ENCODE results near the gene LGALS9.
"Not testable (repeated sequence)": the region's sequence is repeated elsewhere in the genome, so short reads cannot be mapped to it uniquely, and the experiment has no call there.

The LGALS9 gene

DNA sequence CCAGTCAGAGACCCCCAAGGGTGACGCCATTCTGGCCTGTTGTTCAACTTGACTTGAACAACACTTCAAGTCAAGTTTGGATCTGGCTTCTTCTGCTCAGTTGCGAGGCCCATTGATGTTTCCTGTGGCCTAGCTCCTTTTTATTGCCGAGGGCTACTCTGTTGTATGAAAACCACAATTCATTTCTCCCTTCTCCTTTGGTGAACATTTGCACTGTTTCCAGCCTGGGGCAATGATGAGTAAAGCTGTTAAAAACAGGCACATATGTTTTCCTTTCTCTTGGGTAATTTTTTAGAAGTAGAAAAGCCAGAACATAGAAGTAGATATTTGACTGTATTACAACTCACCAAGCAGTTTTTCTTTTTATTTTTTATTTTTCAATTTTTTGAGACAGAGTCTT lies 1.7 kb upstream of the LGALS9 start:
- H3K4me1 ChIP-seq (ENCODE audit: insufficient read depth, low read length); H3K36me3 ChIP-seq (ENCODE audit: insufficient read depth, low read length); H3K9ac ChIP-seq (ENCODE audit: low read depth, low read length); H3K9me3 ChIP-seq (ENCODE audit: control insufficient read depth, insufficient read depth, low read length): not testable (repeated sequence)

DNA sequence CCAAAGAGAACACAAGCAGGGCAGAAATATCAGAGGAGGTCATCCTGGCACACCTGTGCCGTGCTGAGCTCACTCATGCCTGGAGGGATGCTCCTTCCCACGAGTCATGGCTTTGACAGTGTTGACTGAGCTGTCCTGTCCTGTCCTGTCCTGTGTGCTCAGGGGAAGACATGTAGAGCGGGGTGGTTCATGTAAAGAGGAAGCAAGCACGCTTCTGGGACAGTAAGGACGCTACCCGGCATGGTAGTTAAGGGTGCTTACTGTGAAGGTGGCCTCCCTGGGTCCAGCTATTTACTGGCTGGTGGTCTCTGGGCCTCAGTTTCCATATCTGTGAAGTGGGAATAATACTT lies 398 bp downstream of the LGALS9 start:
- H3K4me1 ChIP-seq (ENCODE audit: insufficient read depth, low read length) = no peaks in the 10 kb centered on the region; the same call in 1 of the 2 replicates
- H3K36me3 ChIP-seq (ENCODE audit: insufficient read depth, low read length) = no peaks in the 10 kb centered on the region
- no peaks in the 10 kb centered on the region for H3K9me3 ChIP-seq (ENCODE audit: control insufficient read depth, insufficient read depth, low read length)
- no peak overlapping the region for H3K9ac ChIP-seq (ENCODE audit: low read depth, low read length)

DNA sequence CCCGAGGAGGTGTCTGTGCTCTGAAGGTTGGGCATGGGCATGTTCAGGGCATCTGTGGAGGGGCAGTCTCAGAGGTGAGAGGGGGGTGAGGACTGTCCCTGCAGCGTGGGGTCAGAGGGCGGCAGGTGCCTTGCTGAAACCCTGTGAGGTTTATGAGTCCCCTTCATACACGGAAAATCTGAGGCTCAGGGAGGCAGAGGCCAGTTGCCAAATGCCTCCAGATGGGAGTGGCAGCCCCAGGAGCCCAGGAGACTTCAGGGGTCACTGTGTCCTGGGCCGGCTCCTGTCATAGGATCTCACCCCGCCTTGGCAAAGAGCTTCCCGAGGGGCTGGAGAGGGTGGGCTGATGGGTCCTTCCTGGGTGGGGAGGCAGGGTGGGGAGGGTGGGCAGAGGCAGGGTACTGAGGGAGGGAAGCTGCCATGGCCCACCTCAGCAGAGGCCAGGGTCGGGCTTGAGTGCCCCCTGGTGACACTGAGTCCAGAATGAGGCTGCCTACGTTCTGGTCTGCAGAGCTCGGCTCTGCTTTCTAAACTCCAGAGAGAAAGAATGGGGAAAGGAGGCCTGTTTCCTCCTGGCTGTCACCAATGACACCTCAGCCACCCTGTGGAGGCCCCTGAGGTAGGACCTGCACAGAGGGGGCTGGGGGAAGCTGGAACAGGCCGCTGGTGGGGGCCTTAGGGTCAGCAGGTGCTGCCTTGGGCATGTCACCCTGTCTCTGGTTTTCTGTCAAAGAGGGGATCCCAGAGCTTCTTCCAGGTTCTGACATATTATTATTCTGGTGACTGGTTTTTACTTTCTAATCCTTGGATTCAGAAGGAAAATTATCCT lies 1.1 kb downstream of the LGALS9 start:
- Histone ChIP-seq H3K4me1 (ENCODE audit: insufficient read depth, low read length) (no peaks in the 10 kb centered on the region; the same call in 1 of the 2 replicates), H3K9me3 (ENCODE audit: control insufficient read depth, insufficient read depth, low read length) (no peaks in the 10 kb centered on the region), H3K36me3 (ENCODE audit: insufficient read depth, low read length) (no peaks in the 10 kb centered on the region), H3K9ac (ENCODE audit: low read depth, low read length) (no peak overlapping the region)

DNA sequence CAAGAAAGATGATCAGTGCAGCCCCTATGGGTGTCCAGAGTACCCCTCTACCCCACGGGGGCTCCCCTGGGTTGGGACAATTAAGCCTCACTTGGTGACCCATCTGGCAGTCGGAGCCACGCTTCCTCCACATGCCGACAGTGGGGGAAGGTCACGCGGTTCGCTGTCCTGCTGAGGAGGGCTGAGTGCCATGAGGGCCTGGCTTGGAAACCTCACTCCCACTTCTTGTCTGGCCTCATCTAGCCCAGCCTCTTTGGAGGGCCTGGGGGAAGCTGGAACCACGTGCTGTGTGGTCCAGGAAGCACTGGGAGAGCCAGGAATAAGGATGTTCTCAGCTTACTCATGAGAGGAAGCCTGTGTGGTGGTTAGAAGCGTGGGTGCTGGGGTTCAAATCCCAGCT lies 1.8 kb downstream of the LGALS9 start:
- H3K9ac ChIP-seq (ENCODE audit: low read depth, low read length) = not testable (repeated sequence)

DNA sequence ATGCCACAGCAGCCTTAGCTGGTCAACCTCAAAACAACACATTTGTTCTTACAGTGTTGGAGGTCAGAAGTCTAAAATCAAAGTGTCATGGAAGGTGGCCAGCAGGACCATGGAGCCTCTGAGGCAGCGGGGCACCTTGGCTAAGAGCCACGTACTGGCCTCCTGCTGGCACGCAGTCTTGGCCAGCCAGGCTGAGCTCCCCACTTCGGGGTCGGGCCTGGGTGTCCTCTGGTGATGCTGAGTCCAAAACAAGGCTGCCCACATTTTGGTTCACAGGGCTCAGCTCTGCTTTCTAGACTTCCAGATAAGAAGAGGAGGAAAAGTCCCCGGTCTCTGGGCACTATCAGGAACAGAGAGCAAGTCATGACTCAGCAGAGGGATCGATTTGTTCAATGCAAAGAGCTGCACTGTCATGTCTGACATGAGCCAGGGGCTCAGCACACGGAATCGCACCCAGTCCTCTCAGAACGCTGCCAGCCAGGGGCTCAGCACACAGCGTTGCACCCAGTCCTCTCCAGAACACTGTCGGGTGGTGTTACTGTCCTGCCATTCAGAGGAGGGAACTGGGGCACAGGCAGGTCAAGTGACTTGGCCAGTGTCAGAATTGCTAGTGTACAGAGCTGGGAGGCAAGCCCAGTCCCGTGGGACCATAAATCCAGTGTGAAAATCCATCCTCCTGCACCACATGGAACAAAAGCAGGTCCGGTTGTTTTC lies 2.5 kb downstream of the LGALS9 start:
- no peak overlapping the region for H3K9ac ChIP-seq (ENCODE audit: low read depth, low read length)
- H3K4me1 ChIP-seq (ENCODE audit: insufficient read depth, low read length) = no peaks in the 10 kb centered on the region; the same call in 1 of the 2 replicates
- H3K9me3 ChIP-seq (ENCODE audit: control insufficient read depth, insufficient read depth, low read length) = no peaks in the 10 kb centered on the region
- no peaks in the 10 kb centered on the region for H3K36me3 ChIP-seq (ENCODE audit: insufficient read depth, low read length)

More for the DNA sequence above, 1.8 kb downstream of the LGALS9 start:
- not testable (repeated sequence) for H3K4me1 ChIP-seq (ENCODE audit: insufficient read depth, low read length); H3K9me3 ChIP-seq (ENCODE audit: control insufficient read depth, insufficient read depth, low read length); H3K36me3 ChIP-seq (ENCODE audit: insufficient read depth, low read length)

DNA sequence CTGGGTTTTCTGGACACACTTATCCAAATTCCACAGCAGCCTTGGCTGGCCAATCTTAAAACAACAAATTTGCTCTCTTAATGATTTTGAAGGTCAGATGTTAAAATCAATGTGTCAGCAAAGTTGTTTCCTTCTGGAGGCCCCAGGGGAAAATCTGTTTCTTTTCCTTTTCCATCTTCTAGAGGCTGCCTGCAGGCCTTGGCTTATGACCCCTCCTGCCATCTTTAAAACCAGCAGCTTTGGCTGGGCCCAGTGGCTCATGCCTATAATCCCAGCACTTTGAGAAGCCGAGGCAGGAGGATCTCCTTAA lies 3.0 kb downstream of the LGALS9 start:
- Histone ChIP-seq H3K9me3 (ENCODE audit: control insufficient read depth, insufficient read depth, low read length) (no peaks in the 10 kb centered on the region), H3K36me3 (ENCODE audit: insufficient read depth, low read length) (no peaks in the 10 kb centered on the region), H3K9ac (ENCODE audit: low read depth, low read length) (no peak overlapping the region), H3K4me1 (ENCODE audit: insufficient read depth, low read length) (no peaks in the 10 kb centered on the region; the same call in 1 of the 2 replicates)

DNA sequence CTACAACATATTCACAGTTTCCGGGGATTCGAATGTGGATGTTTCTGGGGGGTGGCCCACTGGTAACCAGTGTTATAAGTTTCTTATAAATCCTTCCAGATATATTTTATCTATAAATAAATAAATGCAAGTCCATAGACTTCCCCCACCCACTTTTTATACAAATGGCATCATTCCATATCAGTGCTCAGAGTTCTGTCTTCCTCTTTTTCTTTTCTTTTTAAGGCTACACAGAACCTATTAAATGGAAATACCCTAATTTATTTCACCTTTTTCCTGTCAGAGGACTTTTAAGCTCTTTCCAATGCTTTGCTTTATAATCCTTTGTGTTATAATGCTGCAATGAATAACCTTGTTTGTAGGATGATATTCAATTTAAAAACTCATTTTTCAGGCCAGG lies 3.8 kb downstream of the LGALS9 start:
- Histone ChIP-seq H3K36me3 (ENCODE audit: insufficient read depth, low read length) (no peaks in the 10 kb centered on the region), H3K9me3 (ENCODE audit: control insufficient read depth, insufficient read depth, low read length) (no peaks in the 10 kb centered on the region), H3K9ac (ENCODE audit: low read depth, low read length) (no peak overlapping the region), H3K4me1 (ENCODE audit: insufficient read depth, low read length) (no peaks in the 10 kb centered on the region; the same call in 1 of the 2 replicates)

DNA sequence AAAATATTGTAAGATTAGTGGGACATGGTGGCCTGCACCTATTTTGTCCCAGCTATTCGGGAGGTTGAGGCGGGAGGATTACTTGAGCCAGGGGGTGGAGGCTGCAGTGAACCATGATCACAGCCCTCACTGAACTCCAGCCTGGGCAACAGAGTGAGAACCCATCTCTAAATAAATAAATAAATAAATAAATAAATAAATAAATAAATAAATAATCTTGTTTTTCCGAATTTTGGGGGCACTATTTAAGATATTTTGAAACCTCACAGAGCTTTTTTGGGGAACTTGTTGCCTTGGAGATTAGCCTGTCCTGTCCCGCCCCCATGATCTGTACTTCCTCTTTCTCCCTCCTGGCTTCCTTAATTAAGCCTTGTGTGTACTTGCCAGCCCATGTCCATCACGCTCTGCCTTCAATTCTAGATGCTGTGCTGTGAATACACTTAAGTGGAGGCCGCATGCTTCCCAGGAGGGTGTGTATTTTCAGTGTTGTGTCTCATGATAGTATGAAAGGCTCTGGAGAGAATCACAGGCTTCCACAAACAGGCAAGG lies 4.4 kb downstream of the LGALS9 start:
- H3K4me1 ChIP-seq (ENCODE audit: insufficient read depth, low read length) = no peaks in the 10 kb centered on the region; the same call in 1 of the 2 replicates
- no peaks in the 10 kb centered on the region for H3K9me3 ChIP-seq (ENCODE audit: control insufficient read depth, insufficient read depth, low read length)
- no peak overlapping the region for H3K9ac ChIP-seq (ENCODE audit: low read depth, low read length)
- H3K36me3 ChIP-seq (ENCODE audit: insufficient read depth, low read length) = no peaks in the 10 kb centered on the region

DNA sequence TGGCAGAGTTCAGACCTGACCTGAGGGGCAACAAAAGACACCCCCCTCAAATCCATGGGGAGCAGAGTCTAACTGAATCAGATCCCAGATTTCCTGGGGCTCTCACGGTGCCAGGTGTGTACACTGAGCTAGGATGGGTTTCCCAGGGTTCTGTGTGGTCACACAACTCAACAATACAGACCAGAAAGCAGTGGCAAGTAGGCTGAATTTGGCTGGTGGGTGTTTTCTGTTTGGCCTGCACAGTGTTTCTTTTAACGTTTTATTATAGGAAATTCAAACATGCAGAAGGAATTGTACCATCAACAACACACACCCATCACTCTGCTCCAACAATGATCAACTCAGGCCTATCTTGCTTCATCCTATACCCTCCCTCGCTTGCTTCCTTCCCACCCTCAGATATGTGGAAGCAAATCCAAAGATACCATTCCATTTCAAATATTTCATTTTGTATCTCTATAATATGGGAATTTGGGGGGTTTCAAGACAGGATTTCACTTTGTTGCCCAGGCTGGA lies 5.1 kb downstream of the LGALS9 start:
- H3K9me3 ChIP-seq (ENCODE audit: control insufficient read depth, insufficient read depth, low read length); H3K9ac ChIP-seq (ENCODE audit: low read depth, low read length); H3K4me1 ChIP-seq (ENCODE audit: insufficient read depth, low read length); H3K36me3 ChIP-seq (ENCODE audit: insufficient read depth, low read length): not testable (repeated sequence)

DNA sequence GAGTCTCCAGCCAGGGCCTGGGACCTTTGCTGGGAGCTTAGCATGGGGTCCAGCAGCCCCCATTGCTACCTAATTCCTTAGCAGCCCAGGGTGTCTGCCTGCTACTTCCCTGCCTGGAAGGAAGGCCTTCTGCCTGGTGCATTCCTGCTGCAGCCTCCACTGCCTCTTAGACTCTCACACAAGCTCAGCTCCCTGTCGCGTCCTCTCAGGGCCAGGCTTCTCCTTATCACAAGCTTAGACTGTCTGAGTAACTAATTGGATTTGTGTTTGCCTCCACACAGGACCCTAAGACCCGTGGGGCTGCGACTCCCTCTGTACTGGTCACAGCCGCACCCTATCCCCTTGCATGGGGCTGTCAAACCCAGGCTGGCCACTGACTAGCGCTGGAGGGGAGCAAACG lies 6.8 kb downstream of the LGALS9 start:
- not testable (repeated sequence) for H3K36me3 ChIP-seq (ENCODE audit: insufficient read depth, low read length); H3K9me3 ChIP-seq (ENCODE audit: control insufficient read depth, insufficient read depth, low read length); H3K9ac ChIP-seq (ENCODE audit: low read depth, low read length); H3K4me1 ChIP-seq (ENCODE audit: insufficient read depth, low read length)

DNA sequence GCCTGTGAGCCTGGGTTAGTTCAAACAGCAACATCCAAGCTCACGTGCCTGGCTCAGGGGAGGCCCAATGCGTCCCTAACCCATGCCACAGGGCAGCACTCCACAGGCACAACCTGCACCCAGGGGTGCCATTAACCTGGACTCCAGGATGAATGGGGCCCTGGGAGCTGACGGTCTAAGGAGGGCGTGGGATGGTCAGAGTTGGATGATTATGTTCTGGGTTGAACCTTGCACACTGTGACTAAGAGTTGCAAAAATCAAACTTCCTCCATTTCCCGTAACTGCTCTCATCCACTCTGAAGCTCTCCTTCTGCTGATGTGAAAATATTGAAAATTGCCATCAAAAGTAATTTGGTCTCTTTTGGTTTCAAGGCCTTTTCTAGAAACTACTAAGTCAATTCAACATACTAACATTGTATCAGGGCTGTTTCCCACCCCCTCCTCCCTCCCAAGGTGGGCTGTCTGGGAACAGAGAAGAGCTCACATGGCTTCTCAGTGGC lies 7.5 kb downstream of the LGALS9 start:
- H3K36me3 ChIP-seq (ENCODE audit: insufficient read depth, low read length) = not testable (repeated sequence)

DNA sequence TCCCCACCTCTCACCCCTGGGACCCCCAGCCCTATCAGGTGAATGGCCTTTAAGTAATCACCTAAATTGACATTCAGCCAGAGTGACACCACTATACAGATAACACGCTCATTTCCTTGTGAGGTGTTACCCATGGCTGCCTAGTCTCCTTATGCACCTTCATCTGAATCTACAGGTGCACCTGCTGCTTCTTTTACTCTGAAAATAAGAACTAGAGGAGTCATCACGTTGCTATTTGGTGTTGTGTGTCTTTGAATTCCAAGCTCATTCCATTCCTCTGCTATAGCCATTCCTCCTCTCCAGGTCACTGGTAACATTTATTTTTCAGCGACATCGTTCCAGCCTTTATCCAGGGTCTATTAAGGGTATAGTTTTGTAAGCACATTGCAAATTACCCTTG lies 9.8 kb downstream of the LGALS9 start:
- Histone ChIP-seq H3K9me3 (ENCODE audit: control insufficient read depth, insufficient read depth, low read length) (no peaks in the 10 kb centered on the region), H3K36me3 (ENCODE audit: insufficient read depth, low read length) (no peaks in the 10 kb centered on the region), H3K9ac (ENCODE audit: low read depth, low read length) (no peak overlapping the region), H3K4me1 (ENCODE audit: insufficient read depth, low read length) (no peaks in the 10 kb centered on the region)

More for the DNA sequence above, 7.5 kb downstream of the LGALS9 start:
- H3K9me3 ChIP-seq (ENCODE audit: control insufficient read depth, insufficient read depth, low read length); H3K4me1 ChIP-seq (ENCODE audit: insufficient read depth, low read length); H3K9ac ChIP-seq (ENCODE audit: low read depth, low read length): not testable (repeated sequence)

DNA sequence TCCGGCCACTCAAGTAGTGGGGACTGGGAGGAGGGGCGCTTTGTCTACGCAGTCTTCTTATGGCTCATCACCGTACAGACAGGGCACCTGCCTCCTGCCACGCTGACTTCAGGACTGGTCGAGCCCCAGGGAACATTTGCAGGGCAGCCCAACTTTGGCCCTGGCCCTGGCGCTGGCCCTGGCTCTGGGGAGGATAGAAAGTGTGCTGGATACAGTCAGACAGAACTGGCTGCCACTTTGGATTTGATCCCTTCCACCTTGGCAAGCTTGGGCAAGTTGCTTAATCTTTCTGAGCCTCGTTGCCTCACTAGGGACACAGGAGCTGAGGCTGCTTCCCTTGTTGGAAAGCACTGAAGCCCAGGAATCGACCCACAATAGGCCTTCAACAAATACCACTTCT lies 13.6 kb downstream of the LGALS9 start:
- no peaks in the 10 kb centered on the region for H3K36me3 ChIP-seq (ENCODE audit: insufficient read depth, low read length)
- no peak overlapping the region for H3K9ac ChIP-seq (ENCODE audit: low read depth, low read length)
- no peaks in the 10 kb centered on the region for H3K9me3 ChIP-seq (ENCODE audit: control insufficient read depth, insufficient read depth, low read length)
- no peaks in the 10 kb centered on the region for H3K4me1 ChIP-seq (ENCODE audit: insufficient read depth, low read length)

DNA sequence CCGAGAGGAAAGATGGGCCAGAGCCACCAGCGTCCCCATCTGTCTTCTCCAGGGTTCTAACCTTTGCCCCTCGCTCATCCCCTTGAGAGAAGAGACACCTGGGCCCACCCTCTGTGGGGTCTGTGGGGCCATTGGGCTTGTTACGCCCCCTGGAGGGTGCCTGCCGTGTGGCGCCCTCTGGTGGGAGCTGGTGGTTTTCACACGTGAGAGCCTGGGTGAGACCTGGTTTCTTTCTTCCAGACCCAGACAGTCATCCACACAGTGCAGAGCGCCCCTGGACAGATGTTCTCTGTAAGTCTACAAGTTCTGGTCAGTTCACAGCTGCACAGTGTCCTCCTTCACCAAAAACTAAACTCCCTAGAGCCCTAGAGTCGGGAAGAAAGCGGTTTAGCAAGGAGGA lies 14.6 kb downstream of the LGALS9 start:
- not testable (repeated sequence) for H3K9ac ChIP-seq (ENCODE audit: low read depth, low read length); H3K9me3 ChIP-seq (ENCODE audit: control insufficient read depth, insufficient read depth, low read length); H3K36me3 ChIP-seq (ENCODE audit: insufficient read depth, low read length); H3K4me1 ChIP-seq (ENCODE audit: insufficient read depth, low read length)

DNA sequence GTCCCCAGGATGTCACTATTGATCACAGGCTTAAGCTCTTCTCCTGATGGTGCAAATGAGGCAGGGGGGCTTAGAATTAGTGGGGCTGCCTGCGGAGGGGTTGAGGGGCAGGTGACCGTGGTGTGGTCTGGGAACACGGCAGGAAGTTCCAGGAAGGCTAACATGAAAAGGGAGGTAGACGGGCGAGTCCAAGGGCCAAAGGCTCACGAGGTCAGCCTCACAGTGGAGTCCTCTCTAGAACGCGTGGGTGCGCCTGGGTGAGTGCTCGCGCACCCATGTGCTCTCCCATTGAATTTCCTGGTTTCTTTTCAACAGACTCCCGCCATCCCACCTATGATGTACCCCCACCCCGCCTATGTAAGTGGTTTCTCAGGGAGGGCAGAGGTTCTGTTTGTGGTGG lies 15.2 kb downstream of the LGALS9 start:
- Histone ChIP-seq H3K9ac (ENCODE audit: low read depth, low read length) (no peak overlapping the region), H3K9me3 (ENCODE audit: control insufficient read depth, insufficient read depth, low read length) (no peaks in the 10 kb centered on the region), H3K36me3 (ENCODE audit: insufficient read depth, low read length) (no peaks in the 10 kb centered on the region), H3K4me1 (ENCODE audit: insufficient read depth, low read length) (no peaks in the 10 kb centered on the region)
